GM18508 (cell line): ENCODE measurements around the gene MAP2.

Experiments used
- ATAC-seq: cut with Tn5 transposase; IDR thresholded peaks from one replicate; pipeline ENCODE4 v1.9.1; 2021; ENCODE audit warnings: moderate number of reproducible peaks; ENCODE audit not compliant: insufficient read depth, unreplicated experiment

The MAP2 gene

DNA sequence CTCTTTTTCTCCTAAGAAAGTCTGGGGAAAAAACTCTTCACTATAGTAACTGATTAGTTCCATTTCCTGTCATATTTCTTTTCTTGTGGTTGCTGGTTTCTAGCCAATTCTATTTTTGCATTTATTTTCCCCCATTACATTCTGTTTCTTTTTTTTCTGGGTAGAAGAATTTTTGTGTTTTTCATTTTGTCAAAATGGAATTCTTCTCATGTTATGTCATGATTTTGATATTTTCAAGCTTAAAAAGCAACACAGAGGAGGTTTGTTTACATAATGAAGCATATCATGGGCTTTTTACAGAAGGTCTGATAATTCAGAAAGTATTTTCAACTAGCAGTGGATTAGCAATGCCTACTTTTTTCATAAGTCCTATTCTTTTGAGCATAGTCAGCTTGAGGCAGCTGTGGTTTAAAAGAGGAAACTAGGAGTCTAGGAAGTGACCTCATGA lies 102.0 kb downstream of the MAP2 start:
- peak; percentile 30 for ATAC-seq

DNA sequence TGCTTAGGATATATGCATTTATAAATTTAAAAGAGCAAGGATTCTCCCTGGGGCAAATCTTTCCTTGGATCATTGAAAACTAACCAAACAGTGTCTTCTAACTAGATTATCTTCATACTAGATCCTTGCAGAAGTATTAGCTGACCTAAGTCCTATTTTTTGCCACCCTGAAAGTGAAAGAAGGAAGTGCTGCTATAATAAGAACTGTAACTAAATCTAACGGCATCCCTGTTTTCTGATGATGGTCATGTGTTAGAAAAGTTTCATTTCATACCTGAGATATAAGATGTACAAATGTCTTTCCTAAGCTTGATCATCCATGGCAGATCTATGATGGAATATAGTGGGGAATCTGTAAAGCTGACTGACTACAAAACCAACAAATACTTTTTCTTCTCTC lies 102.7 kb downstream of the MAP2 start:
- peak; percentile 33 for ATAC-seq

DNA sequence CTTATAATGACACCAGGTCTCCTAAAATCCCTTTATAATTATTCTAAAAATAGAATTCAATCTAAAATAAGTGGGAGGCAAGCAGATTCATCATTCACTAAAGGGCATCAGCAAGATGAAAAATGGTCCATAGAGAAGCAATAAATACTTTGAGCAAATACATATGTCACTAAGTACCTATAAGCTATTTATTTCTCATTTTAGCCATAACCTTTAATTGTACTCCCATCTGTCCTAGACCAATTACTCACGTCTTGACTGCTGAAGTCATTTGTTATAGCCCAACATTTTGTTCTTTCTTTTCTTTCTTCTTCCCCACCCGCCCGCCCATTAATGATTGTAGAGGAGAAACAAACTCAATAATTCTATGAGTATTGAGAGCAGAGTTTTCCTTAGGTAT lies 105.7 kb downstream of the MAP2 start:
- ATAC-seq, result no peak

DNA sequence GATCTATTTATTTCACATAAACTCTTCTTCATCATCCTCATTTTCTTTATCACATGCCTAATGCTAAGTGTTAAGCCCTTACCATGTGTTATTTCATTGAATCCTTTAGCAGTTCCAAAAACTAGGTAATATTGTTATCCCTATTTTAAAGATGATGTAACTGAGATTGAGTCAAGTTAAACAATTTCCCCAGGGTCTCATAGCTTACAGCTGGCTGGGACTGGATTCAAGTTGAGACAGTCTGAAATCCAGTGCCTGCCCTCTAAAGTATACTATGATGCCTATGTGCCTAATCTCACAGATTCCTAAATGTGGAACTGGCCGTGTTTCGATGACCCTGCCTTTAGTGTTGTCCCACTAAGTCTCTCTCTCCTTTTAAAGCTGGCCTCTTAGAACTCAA lies 108.5 kb downstream of the MAP2 start:
- ATAC-seq, result no peak

DNA sequence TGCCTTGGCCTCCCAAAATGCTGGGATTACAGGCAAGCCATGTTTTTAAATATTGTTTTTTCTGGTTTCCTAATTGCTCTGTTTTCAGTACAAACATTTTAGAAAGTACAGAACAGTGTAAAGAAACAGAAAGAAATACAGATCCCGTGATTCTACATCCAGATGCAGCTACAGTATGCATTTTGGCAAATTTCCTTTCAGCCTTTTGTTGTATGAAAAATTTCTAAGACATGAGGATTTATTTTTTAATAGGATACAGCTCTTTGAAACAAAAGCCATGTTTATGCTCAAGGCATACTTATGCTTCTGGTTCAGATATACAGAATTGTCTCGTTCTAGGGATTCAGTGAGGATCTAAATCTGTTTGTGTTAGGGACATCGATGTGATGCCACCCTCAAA lies 109.5 kb downstream of the MAP2 start:
- no peak for ATAC-seq

DNA sequence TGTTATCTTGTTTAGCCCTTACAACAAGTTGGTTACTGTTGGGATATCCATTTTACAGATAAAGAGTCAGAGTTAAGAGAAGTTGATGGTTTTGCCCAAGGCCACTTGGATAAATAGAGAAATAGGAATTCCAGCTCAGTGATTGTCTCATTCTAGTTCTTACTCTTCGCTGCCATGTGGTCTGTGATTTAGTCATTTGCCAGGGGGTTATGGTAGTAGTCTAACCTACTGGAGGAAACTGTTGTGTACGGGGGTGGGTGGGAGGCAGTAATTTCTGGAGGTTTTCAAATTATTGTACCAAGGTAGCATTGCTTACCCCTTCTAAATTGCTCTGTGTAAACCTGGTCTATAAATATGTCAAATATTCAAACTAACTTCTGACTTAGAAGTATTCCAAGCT lies 110.4 kb downstream of the MAP2 start:
- no peak for ATAC-seq

DNA sequence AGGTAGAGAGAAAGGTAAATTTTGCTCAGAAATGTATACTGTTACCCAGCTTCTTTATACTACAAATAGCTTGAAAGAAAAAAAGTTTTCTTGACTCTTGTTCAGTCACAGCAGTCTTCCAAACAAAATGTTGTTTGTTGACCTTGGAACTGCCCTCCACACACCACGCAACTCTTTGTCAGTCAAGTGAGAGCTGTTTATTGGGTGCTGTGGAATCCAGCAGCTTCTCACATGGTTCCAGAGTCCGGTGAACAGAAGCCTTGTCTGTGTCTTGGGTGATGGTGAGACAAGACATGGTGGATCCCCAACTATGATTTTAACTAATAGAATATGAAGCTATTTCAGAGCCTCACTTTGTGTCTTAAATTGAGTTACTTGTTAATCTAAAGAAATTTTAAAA lies 112.5 kb downstream of the MAP2 start:
- no peak for ATAC-seq

DNA sequence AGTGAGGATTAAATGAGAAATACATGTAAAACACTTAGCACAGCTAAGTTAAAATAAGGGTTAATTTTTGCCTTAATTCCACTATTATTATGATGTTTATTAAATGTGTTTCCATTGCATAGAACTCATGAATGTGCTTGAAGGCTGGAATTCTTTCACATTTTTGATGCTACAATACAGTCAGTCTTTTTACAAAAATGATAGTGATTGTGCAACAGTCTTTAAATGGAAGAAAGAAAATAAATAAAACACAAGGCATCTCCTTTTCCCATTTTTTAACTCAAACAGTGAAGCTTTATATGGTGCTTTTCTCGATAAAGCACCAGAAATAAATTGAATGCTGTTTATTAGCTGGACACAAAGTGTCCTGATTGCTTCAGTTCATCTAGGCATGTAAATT lies 123.9 kb downstream of the MAP2 start:
- ATAC-seq, result no peak

DNA sequence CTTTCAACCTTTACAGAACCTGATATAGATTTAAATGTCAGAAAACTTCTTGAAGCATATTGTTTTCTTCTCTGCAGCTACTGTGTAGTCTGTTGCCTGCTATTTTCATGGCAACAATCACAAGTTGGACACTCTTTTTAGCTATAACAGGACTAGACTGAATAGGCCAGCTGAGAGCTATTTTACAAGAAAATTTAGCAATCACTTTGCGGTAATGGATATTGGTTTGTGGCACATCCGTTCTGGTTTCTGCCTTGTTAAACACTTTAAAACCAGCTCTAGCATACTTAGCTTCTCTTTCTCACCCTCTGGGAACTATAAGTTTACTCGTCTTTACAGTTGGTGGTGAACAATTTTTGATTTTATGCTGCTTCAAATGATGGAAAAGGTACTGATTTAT lies 125.7 kb downstream of the MAP2 start:
- ATAC-seq, result no peak

DNA sequence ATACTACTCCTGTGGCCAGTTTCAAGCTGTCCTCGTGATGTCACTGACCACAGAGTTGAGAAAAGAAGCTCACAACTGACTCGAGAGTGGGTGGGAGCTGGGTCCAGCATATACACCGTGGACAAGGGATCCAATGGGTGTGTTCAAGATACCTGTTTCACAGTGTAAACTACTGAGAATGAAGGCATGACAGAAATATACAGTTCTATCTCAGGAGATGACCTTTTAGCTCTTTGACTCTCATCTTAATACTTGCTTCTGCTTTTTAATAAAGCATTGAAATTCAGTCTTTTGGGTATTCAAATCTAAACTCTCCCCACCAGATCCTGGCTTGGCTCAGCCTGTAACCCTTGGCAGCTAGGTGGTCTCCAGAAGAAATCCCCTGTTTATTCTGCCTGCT lies 130.1 kb downstream of the MAP2 start:
- no peak for ATAC-seq

DNA sequence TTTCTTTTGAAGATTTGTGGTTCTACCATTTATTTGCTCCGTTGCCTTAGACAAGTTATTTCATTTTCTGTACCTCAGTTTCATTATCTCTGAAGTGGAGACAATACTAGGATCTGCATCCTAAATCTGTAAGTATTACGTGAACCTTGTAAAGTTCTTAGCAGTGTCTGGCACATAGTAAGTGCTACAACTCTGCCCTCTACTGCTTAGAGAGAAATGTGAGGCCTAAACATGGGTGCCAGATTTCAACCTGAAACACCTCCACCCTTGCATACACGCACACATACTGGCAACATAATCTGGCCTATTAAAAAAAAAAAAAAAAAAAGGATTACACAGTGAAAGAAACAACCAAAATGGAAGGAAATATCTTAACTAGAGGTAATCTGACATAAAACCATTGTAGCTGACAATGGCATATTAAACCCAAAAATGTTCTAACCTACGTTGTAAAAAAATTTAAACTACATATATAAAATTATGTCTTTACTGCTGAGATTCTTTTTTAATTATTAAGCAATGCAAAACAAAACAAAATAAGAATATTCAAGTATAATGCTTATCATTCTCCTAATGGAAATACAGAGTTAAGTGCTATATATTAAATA lies 132.6 kb downstream of the MAP2 start:
- ATAC-seq, result peak; percentile 64

DNA sequence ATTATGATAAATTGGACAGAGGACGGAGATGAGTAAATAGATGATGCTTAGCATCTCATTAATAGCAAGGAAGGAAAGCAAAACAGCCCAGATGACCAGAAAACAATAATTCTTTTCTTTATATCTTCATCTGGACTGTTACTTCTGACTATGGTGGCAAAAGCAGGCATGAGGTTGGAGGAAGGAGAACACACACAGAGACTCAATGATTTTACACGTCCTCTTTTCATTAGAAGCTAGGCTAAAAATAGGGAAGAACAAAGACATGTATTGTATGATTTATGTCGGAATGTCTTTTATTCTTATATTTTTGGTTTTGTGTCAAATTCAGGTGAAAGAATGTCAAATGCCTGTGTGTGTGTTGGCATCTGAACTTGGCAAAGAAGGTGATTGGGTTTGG lies 137.1 kb downstream of the MAP2 start:
- ATAC-seq, result no peak

DNA sequence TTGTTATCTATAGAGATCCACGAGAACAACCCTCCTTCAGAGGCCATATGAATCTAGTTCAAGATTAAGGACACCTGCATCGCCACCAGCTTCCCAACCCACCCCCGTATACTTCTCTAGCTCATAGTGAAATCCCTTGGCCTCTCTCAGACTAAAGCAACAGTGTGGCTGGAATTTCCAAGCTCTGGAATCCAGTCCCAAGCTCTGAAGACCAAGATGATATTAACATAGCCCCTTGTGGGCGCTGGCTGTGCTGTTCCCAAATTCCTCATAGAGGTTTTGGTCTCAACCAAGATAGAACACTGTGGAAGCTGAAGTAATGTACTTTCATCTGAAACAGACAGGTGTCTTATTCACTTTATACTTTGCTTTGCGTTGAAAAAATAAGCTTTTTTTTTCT lies 139.6 kb downstream of the MAP2 start:
- ATAC-seq, result no peak

DNA sequence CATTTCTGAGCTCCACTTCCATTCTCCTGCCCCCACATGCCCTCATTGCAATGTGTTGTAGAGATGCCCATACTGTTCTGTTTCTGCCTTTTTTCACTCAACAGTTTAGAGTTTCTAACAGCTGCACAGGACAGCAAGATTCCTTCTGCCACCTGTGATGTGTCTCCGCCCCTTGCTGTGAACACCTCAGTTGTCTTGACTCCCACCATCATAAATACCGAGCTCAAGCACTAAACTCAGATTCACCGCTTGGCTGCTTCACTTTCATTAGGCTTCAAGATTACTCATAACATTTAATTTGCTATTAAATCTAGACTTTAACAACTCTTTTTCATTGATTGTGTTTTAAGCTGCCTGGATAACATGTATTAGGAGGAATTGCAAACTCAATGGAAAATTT lies 141.0 kb downstream of the MAP2 start:
- no peak for ATAC-seq

DNA sequence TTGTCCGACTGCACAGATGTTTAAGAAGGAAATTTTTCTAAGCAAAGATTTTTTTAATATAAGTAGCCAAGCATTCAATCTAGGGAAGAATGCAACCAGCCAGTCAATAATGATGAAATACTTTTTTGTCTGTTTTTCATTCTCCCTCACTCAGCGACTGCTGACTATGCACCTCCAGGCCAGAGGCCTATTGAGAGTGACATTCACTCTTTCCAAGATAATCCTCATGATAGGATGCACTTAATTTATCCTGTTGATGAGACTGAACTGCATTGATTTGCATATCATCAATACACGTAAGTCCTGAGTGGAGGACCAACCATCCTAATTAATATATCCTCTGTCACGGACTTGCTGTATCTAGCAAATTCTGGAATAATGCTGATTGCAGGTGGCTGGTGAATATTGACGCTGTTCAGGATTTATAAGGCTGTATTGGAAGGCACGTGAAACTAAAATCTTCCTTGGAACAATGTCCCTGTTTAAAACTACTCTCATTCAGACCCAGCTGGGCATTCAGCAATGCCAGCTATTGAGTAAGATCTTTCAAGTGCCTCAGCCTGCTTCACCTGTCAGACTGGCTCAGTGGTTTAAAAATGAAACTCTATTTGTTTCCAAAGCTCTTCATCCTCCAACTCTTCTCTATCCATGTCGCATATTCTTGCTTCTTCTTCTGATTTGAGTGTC lies 142.2 kb downstream of the MAP2 start:
- no peak for ATAC-seq

DNA sequence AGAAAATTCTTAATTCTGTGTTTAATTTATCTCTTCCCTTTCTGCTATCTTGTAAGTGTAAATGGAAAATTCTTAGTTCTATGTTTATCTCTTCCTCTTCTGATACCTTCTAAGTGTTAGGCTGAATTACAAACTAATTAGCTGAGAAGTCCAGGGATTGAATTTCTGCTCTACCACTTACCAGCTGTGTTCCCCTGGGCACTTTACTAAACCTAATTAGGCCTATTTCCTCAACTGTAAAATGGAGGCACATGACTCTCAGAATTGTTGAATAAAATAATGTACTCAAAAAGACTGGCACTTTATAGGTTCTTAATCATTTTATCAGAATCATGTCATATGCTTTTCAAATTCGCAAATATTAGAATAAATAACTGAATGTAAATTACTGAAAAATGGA lies 146.3 kb downstream of the MAP2 start:
- ATAC-seq, result no peak

DNA sequence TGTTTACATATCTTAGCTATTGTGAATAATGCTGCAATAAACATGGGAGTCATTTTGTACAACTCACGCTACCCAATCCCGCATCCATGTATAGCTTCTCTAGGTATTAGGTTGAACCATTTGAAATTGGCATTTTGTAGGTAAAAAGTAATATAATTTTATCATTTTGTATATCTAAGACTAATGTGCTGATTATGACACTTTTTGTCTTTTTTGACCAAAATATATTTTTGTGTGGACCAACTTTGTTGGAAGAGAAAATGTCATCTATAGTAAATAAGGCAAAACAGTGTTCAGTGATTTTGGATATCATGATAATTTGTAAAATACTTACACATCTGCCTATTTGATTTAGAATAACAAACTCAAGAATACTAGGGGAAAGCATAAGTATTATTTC lies 150.7 kb downstream of the MAP2 start:
- ATAC-seq, result no peak

DNA sequence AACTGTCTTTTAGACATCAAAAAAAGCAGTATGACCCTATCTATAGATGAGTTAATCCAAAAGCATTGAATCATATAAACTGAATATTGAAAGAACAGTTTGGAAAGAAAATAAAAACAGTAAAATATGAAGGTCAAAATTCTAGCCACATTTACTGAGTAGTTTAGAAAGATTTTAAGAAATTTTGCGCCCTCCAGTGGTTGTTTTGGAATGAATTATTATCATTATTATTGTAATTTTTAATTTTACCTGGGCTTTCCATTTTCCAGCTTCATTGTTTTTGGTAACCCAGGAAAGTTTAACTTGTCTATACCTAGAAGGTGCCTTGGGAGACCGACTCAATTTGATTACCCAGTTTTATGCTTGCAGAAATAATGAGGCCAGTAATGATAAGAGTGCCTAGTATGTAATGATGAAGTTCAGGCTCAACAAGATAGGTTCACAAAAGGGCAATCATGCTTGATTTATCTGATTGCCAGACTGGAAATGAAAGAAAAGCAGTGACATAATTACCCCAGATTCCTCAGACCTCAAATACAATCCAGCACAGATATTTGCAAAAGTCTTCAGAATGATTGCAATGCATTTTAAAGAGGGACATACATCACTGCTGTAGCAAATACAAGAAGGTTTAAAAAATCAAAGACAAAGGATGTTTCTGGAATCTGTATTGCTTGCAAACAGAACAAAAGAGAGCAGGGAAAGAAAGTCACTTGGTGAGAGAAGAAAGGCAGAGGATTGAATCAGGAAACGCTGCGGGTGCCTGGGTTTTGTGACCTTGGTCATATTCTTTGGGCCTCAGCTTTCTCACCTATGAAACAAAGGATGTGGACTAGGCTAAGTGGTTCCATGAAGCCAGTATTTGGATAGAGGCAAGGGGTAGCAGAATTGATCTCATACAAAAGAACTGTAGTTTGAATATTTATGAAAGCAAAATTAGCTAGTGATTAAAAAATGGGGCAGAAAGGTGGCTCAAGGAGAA lies 153.8 kb downstream of the MAP2 start:
- ATAC-seq, result no peak

DNA sequence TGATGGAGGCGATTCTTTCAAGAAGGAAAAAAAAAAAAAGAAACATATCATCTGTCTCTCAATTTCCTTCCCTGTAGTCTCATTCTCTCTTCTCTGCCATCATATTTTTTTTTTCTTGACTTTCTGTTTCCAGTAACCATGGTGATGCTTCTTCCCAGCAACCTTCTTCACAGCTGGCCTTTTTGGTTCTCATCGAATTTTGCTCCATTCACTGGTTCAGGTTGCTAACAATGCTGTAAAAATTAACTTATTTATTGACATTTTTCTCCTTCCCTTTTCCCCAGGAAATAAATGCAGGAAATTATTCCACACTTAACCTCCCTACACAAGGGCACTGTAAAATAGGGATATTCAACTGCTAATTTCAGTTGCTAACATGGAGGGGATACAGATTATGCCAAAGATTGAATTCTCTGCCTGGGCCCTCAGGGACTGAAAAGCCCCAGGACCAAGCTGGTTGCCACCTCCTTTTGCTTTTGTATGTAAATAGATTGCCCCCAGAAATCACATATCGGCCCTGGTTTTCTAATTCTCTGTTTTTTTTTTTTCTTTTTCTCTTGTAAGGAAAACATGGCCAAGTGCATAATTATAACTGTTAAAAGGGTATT lies 154.7 kb downstream of the MAP2 start:
- no peak for ATAC-seq

DNA sequence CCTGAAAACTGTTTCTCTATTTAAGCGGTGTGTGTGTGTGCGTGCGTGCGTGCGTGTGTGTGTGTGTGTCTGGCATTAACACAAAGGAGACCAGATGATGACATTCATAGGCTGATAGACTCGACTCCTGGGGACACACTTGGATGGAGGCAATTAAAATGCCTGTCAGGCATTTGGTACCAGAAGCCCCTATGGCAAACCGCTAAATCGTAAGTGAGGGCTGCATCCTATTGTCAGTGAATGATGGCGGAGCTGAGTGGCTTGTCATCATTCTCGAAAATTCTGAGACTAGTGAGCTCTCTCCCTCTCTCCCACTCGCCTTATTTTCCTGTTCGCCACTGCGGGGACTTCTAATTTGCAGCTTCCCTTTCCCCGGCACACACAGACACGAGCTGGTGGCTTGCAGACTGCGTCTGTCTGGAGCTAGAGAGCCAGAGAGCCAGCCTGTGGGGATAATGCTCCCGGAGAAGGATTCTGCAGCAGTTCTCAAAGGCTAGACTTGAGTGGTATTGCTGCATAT lies 155.4 kb downstream of the MAP2 start:
- no peak for ATAC-seq

DNA sequence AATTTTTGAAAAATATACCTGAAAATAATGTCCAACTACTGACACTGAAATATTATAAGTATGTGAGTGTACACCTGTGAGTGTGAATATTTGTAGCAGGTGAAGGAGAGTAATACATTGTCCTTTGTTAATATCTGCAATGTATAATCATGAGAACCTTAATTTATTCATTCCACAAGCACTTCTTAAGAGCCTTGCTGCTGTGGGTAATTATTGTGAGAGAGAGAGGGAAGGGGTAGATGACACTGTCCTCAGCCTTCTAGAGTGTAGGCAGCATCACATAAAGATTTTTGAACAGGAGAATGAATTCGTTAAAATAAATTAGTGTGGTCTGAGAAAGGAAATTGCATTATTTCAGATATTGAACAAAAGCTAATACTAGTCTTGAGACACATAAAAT lies 157.2 kb downstream of the MAP2 start:
- no peak for ATAC-seq
